ENCODE measurements around the gene VRTN. TPM values are rescaled to one million over a fixed set of nuclear protein-coding genes. Genes with fewer than 3 reads are reported as not detected.

VRTN gene
- total RNA-seq, 4 donors from 2014 or later = not detected

DNA sequence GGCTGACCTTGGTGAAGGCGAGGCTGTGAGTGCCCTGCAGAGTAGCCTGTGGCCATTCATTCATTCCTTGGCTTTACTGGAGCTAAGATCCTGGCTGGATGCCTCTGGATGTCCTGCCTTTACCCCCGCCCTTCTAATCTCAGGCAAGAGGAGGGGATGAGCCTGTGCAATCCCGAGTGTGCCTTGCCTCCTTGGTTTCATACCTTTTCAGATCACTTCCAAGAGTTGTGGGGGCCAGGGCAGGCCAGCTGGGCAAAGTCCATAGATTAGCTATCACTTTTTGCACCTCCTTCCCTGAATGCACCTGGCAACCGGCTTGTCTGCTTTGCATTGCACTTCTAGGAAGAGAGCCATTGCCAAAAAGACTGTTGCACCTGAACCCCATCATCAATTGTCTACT lies 1.5 kb downstream of the VRTN start:
- 36 to 43% methylated on average over 4 of the region's 4 CpGs for WGBS, 2 donors
- H3K27me3 ChIP-seq = peaks cover 0 to 23% of the 10 kb centered on the region in 2 donors
- H3K4me1 ChIP-seq = no peaks in the 10 kb centered on the region
- no peak overlapping the region for H3K27ac ChIP-seq
- TF ChIP-seq POLR2A (IDR thresholded peaks at IDR 0.05) (no peak), EP300 (IDR thresholded peaks at IDR 0.05) (no peak)
- TF ChIP-seq, protein P1, sequence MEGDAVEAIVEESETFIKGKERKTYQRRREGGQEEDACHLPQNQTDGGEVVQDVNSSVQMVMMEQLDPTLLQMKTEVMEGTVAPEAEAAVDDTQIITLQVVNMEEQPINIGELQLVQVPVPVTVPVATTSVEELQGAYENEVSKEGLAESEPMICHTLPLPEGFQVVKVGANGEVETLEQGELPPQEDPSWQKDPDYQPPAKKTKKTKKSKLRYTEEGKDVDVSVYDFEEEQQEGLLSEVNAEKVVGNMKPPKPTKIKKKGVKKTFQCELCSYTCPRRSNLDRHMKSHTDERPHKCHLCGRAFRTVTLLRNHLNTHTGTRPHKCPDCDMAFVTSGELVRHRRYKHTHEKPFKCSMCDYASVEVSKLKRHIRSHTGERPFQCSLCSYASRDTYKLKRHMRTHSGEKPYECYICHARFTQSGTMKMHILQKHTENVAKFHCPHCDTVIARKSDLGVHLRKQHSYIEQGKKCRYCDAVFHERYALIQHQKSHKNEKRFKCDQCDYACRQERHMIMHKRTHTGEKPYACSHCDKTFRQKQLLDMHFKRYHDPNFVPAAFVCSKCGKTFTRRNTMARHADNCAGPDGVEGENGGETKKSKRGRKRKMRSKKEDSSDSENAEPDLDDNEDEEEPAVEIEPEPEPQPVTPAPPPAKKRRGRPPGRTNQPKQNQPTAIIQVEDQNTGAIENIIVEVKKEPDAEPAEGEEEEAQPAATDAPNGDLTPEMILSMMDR (IDR thresholded peaks at IDR 0.05) = no peak
- DNase-seq (ENCODE audit: low spot score in 2 of 2) = no peak
- H3K9me3 ChIP-seq = no peaks in the 10 kb centered on the region
- H3K36me3 ChIP-seq = no peaks in the 10 kb centered on the region
- no peak overlapping the region for H3K4me3 ChIP-seq

DNA sequence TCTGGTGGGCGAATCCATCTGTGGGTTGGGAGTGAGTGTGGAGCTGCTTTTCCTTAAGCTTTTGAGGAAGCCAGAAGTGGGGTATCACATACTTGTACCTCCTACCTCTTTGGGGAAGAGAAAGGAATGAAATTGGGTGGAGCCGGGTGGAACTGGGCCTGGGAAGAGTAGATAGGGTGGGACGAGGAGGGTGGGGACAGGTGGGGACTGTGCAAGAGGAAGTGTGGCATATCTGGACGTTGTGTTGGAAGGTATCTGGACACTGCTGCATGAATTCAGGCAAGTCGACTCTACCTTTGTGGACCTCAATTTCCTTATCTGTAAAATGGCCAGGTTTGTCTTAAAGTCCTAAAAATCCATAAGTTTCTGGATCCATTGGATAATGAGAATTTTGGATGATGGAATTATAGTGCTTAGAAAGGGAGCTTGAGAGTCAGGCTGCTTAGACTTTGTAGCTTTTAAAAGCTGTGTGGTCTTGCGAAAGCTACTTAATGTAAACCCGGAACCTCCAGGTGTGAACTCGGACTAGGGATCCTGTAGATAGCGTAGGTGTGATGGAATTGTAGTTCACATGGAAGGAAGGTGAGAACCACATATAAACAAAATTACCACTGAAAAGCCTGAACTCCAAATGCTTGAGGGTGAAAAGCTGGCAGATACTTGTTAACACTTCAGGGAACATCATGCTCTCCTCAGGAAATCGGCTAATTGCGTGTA lies 2.1 kb downstream of the VRTN start:
- WGBS, 2 donors = 42 to 43% methylated on average over 11 of the region's 11 CpGs
- DNase-seq (ENCODE audit: low spot score in 2 of 2) = no peak
- Histone ChIP-seq H3K27ac (no peak overlapping the region), H3K36me3 (no peaks in the 10 kb centered on the region), H3K4me3 (no peak overlapping the region), H3K9me3 (no peaks in the 10 kb centered on the region), H3K4me1 (no peaks in the 10 kb centered on the region), H3K27me3 (peaks cover 0 to 23% of the 10 kb centered on the region in 2 donors)
- no peak for TF ChIP-seq POLR2A (IDR thresholded peaks at IDR 0.05)
- TF ChIP-seq EP300 (IDR thresholded peaks at IDR 0.05) = no peak
- TF ChIP-seq, protein P1 (IDR thresholded peaks at IDR 0.05) = no peak

DNA sequence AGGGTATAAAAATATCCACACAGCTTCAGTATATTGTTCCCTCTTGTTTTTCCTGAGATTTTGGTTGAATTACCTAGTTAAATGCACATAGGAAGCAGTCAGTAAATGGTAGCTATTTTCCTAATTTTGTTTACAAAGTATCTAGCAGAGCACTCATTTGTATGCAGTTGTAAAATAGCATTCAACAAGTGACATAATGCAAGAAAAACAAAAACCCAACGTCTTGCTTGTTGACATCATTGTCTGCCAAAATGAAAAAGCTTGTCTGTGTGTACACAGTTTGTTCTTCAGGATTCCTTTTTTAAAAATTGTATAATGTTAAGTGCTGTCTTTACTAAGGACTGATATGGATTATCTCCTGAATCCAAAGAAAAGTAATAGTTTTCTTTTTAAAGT lies 2.7 kb downstream of the VRTN start:
- no peaks in the 10 kb centered on the region for H3K4me1 ChIP-seq
- no peaks in the 10 kb centered on the region for H3K36me3 ChIP-seq
- TF ChIP-seq EP300 (IDR thresholded peaks at IDR 0.05) = no peak
- TF ChIP-seq POLR2A (IDR thresholded peaks at IDR 0.05) = no peak
- TF ChIP-seq, protein P1 (IDR thresholded peaks at IDR 0.05) = no peak
- no peaks in the 10 kb centered on the region for H3K9me3 ChIP-seq
- H3K4me3 ChIP-seq = no peak overlapping the region
- 0 to 4% methylated on average over 1 of the region's 1 CpG for WGBS, 2 donors
- DNase-seq (ENCODE audit: low spot score in 2 of 2) = no peak
- peaks cover 0 to 23% of the 10 kb centered on the region in 2 donors for H3K27me3 ChIP-seq
- H3K27ac ChIP-seq = no peak overlapping the region

DNA sequence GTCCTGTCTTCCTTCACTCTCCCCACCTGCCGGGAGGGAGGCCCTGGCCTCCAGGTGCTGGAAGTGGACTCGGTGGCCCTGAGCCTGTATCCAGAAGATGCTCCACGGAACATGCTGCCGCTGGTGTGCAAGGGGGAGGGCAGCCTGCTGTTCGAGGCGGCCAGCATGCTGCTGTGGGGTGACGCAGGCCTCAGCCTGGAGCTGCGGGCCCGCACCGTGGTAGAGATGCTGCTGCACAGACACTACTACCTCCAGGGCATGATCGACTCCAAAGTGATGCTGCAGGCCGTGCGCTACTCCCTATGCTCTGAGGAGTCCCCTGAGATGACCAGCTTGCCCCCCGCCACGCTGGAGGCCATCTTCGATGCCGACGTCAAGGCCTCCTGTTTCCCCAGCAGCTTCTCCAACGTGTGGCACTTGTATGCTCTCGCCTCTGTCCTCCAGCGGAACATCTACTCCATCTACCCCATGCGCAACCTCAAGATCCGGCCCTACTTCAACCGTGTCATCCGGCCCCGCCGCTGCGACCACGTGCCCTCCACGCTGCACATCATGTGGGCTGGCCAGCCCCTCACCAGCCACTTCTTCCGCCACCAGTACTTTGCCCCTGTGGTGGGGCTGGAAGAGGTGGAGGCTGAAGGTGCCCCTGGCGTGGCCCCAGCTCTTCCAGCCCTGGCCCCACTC lies 8.8 kb downstream of the VRTN start:
- TF ChIP-seq EP300 (IDR thresholded peaks at IDR 0.05) = no peak
- no peak for TF ChIP-seq POLR2A (IDR thresholded peaks at IDR 0.05)
- TF ChIP-seq, protein P1 (IDR thresholded peaks at IDR 0.05) = no peak
- Histone ChIP-seq H3K27ac (no peak overlapping the region), H3K4me1 (no peaks in the 10 kb centered on the region), H3K27me3 (peaks cover 0 to 3% of the 10 kb centered on the region in 2 donors), H3K9me3 (no peaks in the 10 kb centered on the region), H3K4me3 (no peak overlapping the region), H3K36me3 (no peaks in the 10 kb centered on the region)
- 91 to 92% methylated on average over 19 to 32 of the region's 32 CpGs for WGBS, 2 donors
- DNase-seq (ENCODE audit: low spot score in 2 of 2) = no peak

DNA sequence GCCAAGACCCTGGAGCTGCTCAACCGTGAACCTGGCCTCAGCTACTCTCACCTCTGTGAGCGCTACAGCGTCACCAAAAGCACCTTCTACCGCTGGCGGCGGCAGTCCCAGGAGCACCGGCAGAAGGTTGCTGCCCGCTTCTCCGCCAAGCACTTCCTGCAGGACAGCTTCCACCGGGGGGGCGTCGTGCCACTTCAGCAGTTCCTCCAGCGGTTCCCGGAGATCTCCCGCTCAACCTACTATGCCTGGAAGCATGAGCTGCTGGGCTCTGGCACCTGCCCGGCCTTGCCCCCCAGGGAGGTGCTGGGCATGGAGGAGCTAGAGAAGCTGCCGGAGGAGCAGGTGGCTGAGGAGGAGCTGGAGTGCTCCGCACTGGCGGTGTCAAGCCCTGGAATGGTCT lies 9.3 kb downstream of the VRTN start:
- no peaks in the 10 kb centered on the region for H3K36me3 ChIP-seq
- TF ChIP-seq, protein P1 (IDR thresholded peaks at IDR 0.05) = no peak
- no peak for TF ChIP-seq POLR2A (IDR thresholded peaks at IDR 0.05)
- TF ChIP-seq EP300 (IDR thresholded peaks at IDR 0.05) = no peak
- WGBS, 2 donors = 91 to 93% methylated on average over 12 to 18 of the region's 19 CpGs

More for the DNA sequence above, 9.3 kb downstream of the VRTN start:
- no peak for DNase-seq (ENCODE audit: low spot score in 2 of 2)
- H3K27me3 ChIP-seq = no peaks in the 10 kb centered on the region
- no peaks in the 10 kb centered on the region for H3K9me3 ChIP-seq
- no peak overlapping the region for H3K27ac ChIP-seq
- H3K4me3 ChIP-seq = no peak overlapping the region
- H3K4me1 ChIP-seq = peaks cover 0 to 5% (median 0%) of the 10 kb centered on the region in 4 donors

Measured in tibial nerve (tissue), 4 donors.